ENCODE data around the gene GPM6B.

GPM6B gene

DNA sequence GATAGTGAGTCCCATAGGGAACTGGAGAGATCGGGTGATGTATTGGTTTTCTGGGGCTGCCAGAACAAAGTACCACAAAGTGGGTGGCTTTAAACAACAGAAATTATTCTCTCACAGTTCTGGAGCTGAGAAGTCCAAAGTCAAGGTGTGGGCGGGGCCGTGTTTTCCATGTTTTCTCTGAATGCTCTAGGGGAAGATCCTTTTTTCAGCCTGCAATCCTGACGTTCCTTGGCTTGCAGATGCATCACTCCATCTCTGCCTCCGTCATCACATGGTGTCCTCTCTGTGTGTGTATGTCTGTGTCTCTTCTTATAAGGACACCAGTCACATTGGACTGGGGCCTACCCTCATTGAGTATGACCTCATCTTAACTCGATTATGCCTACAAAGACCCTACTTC lies 7.9 kb upstream of the GPM6B start:
- no peak for DNase-seq

GRCh38 chrX:13821738-13822137 lies 4.8 kb upstream of the GPM6B start:
- DNase-seq = no peak

GRCh38 chrX:13816176-13816575 lies 717 bp downstream of the GPM6B start:
- DNase-seq = no peak

DNA sequence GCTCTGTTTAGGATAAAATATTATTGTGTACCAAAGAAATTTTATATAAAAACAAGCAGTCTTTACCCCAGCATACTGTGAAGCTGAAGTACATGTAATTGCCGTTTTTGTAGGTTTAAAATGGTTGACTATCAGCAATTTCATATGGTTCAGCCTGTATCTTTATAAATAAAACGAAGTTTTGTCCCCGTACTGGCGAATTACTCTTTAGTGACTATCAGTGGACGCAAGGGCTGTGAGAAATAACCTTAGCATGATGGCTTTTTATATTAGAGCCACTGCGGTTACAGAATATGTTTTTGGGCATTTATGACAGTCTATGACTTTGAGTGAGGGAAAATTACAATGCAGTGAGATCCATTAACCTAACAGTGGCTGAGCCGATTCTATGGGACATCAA lies 1.2 kb downstream of the GPM6B start:
- no peak for DNase-seq

- no peak for DNase-seq
Observed at GRCh38 chrX:13808865-13809264, 8.0 kb downstream of the GPM6B start.

DNA sequence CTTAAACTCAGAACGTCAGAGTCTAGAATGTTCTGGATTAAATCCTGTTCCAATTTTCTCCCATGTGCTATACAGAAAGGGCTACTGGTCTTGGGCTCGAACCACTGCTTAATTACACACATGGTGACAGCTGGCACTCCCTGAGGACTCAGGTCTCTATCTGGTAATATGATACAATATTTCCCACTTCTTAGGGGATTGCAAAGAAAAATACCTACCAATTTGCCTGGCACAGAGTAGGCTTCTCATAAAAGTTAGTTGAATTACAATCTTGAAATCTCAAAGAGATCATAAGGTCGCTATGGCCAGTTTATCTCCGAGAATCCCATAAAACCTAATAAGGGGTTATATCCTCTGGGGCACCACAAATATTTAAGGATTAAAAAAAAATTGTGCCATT lies 8.6 kb downstream of the GPM6B start:
- DNase-seq = no peak

DNA sequence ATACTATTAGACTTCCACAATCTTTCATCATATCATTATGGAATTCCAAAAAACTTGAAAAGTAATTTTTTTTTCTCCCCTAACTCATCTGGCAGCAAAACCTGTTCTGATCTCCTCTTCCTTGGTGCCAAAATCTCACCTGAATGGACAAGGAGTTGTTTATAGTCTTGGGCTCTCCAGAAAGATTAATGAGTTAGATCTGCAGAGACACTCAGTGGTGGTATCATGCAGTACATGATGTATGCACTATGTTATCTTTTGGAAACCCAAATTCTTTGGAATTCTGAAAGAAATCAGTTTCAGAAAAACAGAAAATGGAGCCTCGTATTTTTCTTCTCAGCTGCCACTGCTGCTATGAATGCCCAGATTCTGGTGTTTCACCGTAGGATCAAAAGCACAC lies 11.7 kb downstream of the GPM6B start:
- DNase-seq = no peak

DNA sequence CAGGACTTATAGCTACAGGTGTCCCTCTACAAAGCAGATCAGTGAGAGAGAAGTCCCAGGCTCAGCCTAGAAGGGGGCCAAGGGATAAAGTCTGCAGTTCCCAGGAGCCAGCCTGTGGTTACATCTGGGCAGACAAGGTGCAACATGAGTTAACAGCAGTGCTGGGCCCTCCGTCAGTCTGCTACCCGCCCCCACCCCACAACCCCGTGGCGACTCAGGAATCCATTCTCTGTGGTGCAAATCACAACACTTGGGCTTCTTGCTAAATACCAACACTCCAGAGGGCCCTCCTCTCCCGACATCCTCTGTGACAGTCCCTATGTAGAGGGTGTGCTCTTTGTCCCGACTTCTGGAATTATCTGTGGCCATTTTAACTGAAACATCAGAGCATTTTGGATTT lies 13.8 kb downstream of the GPM6B start:
- no peak for DNase-seq

- no peak for DNase-seq
Observed at GRCh38 chrX:13798184-13798583, 18.7 kb downstream of the GPM6B start.

DNA sequence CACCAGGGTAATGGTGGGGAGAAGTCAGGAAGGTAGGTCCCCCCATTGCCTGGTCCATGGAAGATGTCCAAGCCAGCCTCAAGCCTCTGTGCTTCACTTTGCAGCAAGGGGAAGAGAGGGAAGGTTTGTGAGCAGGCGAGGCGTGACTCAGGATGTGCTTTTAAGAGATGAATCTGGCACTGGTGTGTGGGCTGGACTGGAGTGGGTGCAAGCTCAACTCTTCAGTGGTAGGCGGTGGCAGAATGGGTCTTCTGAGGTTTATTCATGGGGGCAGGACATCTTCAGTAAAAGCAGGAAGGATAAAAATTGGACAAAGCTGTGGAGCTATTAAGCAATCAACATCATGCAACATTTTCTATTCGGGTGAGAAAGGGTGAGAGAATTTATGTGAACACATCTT lies 19.4 kb downstream of the GPM6B start:
- no peak for DNase-seq

DNA sequence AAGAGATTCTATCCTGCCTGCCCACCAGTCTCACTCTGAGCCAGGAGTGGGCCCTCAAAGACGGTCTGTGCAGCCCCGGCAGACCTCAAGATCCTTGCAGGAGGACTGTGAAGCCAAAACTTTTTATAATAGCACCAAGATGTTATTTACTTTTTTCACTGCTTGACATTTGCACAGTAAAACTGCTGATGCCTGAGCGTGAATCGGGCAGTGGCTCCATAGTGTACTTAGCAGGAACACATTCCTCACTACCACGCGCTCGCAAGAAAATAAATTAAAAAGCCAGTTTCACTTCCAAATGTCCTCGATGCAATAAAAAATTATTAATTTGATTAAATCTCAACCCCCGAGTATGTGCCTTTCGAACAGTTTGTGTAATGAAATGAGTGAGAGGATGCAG lies 22.5 kb downstream of the GPM6B start:
- no peak for DNase-seq

GRCh38 chrX:13793897-13794296 lies 23.0 kb downstream of the GPM6B start:
- no peak for DNase-seq

DNA sequence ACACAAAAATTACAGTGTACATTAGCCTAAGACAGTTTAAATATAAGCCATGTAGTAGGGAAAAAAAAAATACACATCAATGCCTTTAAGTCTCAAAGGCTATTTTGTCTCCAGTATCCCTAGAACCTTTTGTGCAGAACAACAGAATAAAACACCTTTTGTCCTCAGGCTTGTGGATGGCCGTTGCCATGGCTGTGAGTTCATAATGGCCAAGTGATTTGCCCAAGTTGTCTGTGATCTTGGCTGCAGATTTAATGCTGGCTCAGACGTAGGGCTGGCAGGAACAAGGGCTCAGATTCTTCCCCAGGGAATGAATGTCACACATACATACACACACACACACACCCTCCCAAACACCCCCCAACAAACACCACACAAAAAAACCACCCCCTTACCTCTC lies 25.3 kb downstream of the GPM6B start:
- no peak for DNase-seq

DNA sequence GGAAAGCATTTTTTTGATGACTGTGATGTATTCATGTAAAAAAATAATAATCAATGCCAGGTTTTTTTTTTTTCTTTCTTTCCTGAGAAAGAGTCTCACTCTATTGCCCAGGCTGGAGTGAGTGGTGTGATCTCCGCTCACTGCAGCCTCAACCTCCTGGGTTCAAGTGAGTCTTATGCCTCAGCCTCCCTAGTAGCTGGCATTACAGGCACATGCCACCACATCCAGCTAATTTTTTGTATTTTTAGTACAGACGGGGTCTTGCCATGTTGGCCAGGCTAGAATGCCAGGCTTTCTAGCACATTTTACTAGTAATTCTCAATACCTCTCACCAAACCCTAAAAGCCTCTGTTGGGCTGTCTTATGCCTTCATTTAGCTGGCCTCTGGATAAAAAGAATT lies 25.7 kb downstream of the GPM6B start:
- DNase-seq = no peak

GRCh38 chrX:13790206-13791131 lies 26.4 kb downstream of the GPM6B start:
- DNase-seq = no peak

- no peak for DNase-seq
Observed at GRCh38 chrX:13786048-13786447, 30.8 kb downstream of the GPM6B start.

DNA sequence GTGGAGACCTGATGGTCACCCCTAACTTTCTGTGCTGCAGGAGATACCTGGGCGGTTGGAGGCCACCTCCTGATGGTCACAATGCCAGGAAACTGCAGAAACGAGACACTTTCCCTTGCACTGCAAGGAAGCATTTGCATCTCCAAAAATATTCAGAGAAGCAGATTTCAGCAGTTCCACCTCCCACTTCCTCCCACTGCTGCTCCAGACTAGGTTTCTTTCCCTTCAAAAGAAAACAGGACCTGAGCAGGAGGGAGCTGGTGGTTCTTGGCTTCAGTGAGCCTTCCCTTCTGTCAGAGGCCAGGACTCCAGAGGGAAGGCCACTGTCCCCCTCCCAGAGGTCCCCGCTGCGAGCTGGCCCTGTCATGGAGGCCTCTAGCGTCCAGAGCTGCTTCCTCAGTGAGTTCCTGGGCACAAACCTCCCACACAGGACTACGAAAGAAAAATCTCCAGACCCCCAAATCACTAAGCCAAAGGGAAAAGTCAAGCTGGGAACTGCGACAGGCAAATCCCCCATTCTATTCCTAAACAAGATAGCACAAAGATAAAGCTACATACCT lies 35.9 kb downstream of the GPM6B start:
- no peak for DNase-seq

- DNase-seq = no peak
Observed at GRCh38 chrX:13778916-13779315, 38.0 kb downstream of the GPM6B start.

GRCh38 chrX:13776387-13776786 lies 40.5 kb downstream of the GPM6B start:
- DNase-seq = no peak

- DNase-seq = no peak
Observed at GRCh38 chrX:13775837-13776236, 41.1 kb downstream of the GPM6B start.

DNA sequence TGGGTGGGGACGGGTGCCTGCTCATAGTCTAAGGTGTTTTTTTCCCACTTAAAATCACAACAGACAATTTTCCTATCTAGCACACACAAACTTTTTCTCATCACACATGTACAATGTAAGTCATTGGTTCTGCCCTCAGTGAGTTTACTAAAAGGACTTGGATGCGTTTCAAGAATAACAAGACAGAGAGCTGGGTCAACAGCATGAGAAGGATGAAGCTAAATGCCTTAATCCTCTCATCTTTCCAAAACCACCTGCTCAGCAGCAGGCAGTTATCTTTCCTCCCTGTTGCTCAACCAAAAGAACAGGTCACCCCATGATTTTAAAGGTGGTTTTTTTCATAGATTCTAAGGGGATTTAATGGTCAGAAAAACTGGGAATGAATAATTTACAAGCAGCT lies 42.2 kb downstream of the GPM6B start:
- DNase-seq = no peak

DNA sequence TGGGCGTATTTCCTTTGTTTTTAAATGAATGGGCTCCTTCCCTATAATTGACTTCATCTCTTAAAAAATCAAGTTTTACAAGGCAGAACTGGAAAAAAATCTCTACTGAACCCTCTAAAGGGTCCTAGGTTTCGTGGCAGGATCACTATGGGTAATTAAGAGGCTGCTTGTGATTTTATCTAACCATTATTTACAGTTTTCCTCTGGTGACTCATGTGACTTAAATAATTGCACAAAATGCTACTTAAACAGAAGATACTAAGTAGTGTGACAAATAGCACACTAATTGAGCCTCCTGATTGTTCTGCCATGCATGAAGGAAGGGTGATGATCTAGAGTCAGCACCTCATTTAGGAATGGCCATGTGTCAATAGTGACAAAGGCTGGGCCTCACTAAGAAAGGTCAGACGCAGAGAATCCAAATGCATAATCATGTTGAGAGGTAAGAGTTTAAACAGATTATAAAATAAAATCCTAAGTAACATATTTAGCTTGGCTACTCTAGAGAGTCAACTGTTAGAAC lies 46.8 kb downstream of the GPM6B start:
- no peak for DNase-seq

- DNase-seq = no peak
Observed at GRCh38 chrX:13768939-13769338, 48.0 kb downstream of the GPM6B start.

DNA sequence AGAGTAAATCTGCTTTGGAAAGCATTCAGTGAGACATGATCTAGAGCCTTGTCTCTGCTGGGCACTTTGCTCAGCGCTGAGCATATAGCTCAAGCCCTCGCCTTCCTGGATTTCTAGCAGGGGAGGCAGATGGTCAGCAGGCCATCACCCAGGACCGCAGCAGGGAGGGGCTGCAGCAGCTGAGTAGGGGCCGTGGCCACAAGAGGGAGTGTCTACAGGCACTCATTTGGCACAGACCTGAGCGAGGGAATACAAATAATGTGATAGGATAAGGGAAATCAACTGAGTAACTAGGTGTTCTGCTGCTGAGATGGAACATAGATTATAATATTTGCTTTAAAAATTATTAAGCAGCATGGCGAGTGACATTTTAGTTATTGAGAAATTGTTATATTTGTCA lies 52.1 kb downstream of the GPM6B start:
- DNase-seq = peak; percentile 29 to 75

- no peak for DNase-seq
Observed at GRCh38 chrX:13764281-13764680, 52.6 kb downstream of the GPM6B start.

All from cerebellar nuclear complex (tissue), 1 donor.